Tibial nerve (tissue), 4 donors: ENCODE data around the gene REXO1. TPM values are rescaled to one million over a fixed set of nuclear protein-coding genes. Genes with fewer than 3 reads are reported as not detected.

Experiments
- DNase-seq, 2 donors: peaks; one replicate each; pipeline ENCODE4 v3.0.0-alpha.2; 2019; ENCODE audit warnings: low spot score in 2 of 2
- H3K27ac ChIP-seq, 4 donors: fragments of 200-600 bp; sonication (generic) in 3 of 4; one replicate each; pipeline ENCODE4 v1.5.1; 2017 to 2019; ENCODE audit warnings: mild to moderate bottlenecking in 1 of 4
- H3K27me3 ChIP-seq, 2 donors: fragments of 200-600 bp; sonication (generic) in 1 of 2; one replicate each; pipeline versions ENCODE4 v1.5.1 to v1.6.0; 2017 to 2019
- H3K36me3 ChIP-seq, 3 donors: fragments of 200-600 bp; sonication (generic); one replicate each; pipeline ENCODE4 v1.5.1; 2018 to 2019
- H3K4me1 ChIP-seq, 4 donors: fragments of 200-600 bp; sonication (generic) in 3 of 4; one replicate each; pipeline ENCODE4 v1.5.1; 2017 to 2019
- H3K4me3 ChIP-seq, 4 donors: fragments of 200-600 bp; sonication (generic) in 3 of 4; one replicate each; pipeline ENCODE4 v1.5.1; 2017 to 2019; ENCODE audit warnings: mild to moderate bottlenecking in 1 of 4, moderate library complexity in 1 of 4
- H3K9me3 ChIP-seq, 4 donors: fragments of 200-600 bp; sonication (generic) in 3 of 4; one replicate each; pipeline ENCODE4 v1.5.1; 2017 to 2019
- CTCF ChIP-seq, 5 experiments: fragments of 200-600 bp in 3 of 5; fragments of 450-650 bp in 2 of 5; sonication (generic) in 3 of 5; IDR thresholded peaks; one replicate each; pipeline ENCODE4 v1.5.1; 2016 to 2019; ENCODE audit warnings: antibody characterized with exemption in 5 of 5, mild to moderate bottlenecking in 3 of 5, moderate library complexity in 2 of 5
- EP300 ChIP-seq, 2 donors: sonication (generic); formaldehyde crosslinking; IDR thresholded peaks; one replicate each; pipeline ENCODE4 v1.6.1; 2017; ENCODE audit warnings: antibody characterized with exemption in 2 of 2, mild to moderate bottlenecking in 1 of 2
- POLR2A ChIP-seq, 2 donors: fragments of 450-650 bp; IDR thresholded peaks; one replicate each; pipeline ENCODE4 v1.6.1; 2017; ENCODE audit warnings: antibody characterized with exemption in 2 of 2, mild to moderate bottlenecking in 2 of 2, moderate library complexity in 2 of 2
- WGBS, 2 donors: methylation state at CpG; one replicate each; pipeline ENCODE4 v1.1.5; 2018; 5-methylcytosine and 5-hydroxymethylcytosine counted together
- total RNA-seq, 4 donors: library from RNA; depleted of rRNA; stranded (reverse); fragments of >200 nt; gene quantifications; one replicate each; pipeline ENCODE4 v1.1.0, GENCODE V29; 2016

The REXO1 gene
- total RNA-seq, 4 donors from 2014 or later = 17.9 to 87.3 (median 31.1) TPM

- no peak overlapping the region for H3K4me3 ChIP-seq
- H3K27me3 ChIP-seq = no peaks in the 10 kb centered on the region
- no peaks in the 10 kb centered on the region for H3K9me3 ChIP-seq
- H3K36me3 ChIP-seq = peaks cover 0 to 58% (median 6%) of the 10 kb centered on the region in 3 donors
- TF ChIP-seq POLR2A (IDR thresholded peaks at IDR 0.05) (no peak), CTCF (IDR thresholded peaks at IDR 0.05) (no peak), EP300 (IDR thresholded peaks at IDR 0.05) (no peak)
- DNase-seq = no peak
- H3K4me1 ChIP-seq = peaks cover 0 to 54% (median 7%) of the 10 kb centered on the region in 4 donors
- 88 to 89% methylated on average over 11 of the region's 11 CpGs for WGBS, 2 donors
- H3K27ac ChIP-seq = no peak overlapping the region
Observed at GRCh38 chr19:1830978-1831377, 17.3 kb downstream of the REXO1 start.

GRCh38 chr19:1830568-1830967, 17.7 kb downstream of the REXO1 start:
- Histone ChIP-seq H3K4me1 (peaks cover 0 to 54% (median 9%) of the 10 kb centered on the region in 4 donors), H3K9me3 (no peaks in the 10 kb centered on the region), H3K4me3 (no peak overlapping the region), H3K36me3 (peaks cover 0 to 62% (median 6%) of the 10 kb centered on the region in 3 donors), H3K27me3 (no peaks in the 10 kb centered on the region), H3K27ac (no peak overlapping the region)
- 87 to 92% methylated on average over 15 of the region's 15 CpGs for WGBS, 2 donors
- TF ChIP-seq EP300 (IDR thresholded peaks at IDR 0.05) = no peak
- TF ChIP-seq CTCF (IDR thresholded peaks at IDR 0.05) = no peak
- TF ChIP-seq POLR2A (IDR thresholded peaks at IDR 0.05) = no peak
- no peak for DNase-seq

- 75 to 76% methylated on average over 11 of the region's 11 CpGs for WGBS, 2 donors
- no peaks in the 10 kb centered on the region for H3K27me3 ChIP-seq
Observed at GRCh38 chr19:1829958-1830357, 18.3 kb downstream of the REXO1 start.

DNA sequence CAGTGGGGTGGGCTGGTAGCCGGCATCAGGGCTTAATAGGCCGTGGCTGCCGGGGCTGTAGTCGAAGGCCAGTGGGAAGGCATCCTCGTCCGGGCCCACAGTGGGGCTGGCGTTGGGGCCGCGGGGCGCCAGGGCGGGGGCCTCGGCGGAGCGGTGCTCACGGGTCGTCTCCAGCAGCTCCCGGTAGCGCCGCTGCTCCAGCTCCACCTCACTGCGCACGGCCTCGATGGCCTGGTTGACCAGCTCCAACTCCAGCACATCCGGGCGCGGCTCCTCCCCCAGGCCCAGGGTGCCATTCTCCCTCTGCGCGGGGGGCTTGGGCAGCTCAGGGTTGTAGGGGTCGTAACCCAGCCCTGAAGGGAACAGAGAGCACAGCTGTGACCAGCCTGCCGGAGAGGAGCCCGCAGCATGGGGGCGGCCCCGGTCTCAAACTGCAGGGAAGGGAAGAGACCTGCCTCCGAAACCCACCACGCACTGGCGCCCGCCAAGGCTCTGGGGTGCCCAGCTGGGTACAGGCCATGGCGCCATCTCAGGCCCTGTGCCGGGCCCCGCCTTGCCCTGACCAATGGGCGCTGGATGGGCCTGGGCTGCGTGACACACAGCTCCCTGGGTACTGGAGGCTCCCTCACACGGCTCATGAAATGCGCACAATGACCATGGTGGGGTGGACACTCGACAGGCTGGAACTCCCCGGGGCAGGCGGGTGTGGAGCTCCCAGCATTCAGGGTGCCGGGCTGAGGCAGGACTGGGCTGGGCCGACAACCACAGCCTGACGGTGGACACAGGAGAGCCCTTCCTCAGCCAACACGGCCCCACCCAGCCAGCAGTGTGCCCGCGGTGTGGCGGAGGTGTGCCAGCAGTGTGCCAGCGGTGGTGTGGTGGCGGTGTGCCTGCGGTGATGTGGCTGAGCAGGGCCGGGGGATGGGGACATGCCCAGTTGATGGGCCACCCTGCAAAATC, 19.7 kb downstream of the REXO1 start:
- H3K36me3 ChIP-seq = peaks cover 0 to 81% (median 8%) of the 10 kb centered on the region in 3 donors
- H3K4me1 ChIP-seq = peaks cover 0 to 33% (median 6%) of the 10 kb centered on the region in 4 donors
- H3K27ac ChIP-seq = no peak overlapping the region
- no peak overlapping the region for H3K4me3 ChIP-seq
- TF ChIP-seq CTCF (IDR thresholded peaks at IDR 0.05) = no peak
- no peak for TF ChIP-seq POLR2A (IDR thresholded peaks at IDR 0.05)
- no peak for TF ChIP-seq EP300 (IDR thresholded peaks at IDR 0.05)
- no peaks in the 10 kb centered on the region for H3K9me3 ChIP-seq
- no peak for DNase-seq
- H3K27me3 ChIP-seq = no peaks in the 10 kb centered on the region
- WGBS, 2 donors = 86 to 91% methylated on average over 31 to 46 of the region's 57 CpGs

More at GRCh38 chr19:1829958-1830357, 18.3 kb downstream of the REXO1 start:
- peaks cover 0 to 67% (median 6%) of the 10 kb centered on the region in 3 donors for H3K36me3 ChIP-seq
- H3K4me3 ChIP-seq = no peak overlapping the region
- no peak for TF ChIP-seq POLR2A (IDR thresholded peaks at IDR 0.05)
- TF ChIP-seq CTCF (IDR thresholded peaks at IDR 0.05) = no peak
- no peak for TF ChIP-seq EP300 (IDR thresholded peaks at IDR 0.05)
- H3K9me3 ChIP-seq = no peaks in the 10 kb centered on the region
- H3K27ac ChIP-seq = no peak overlapping the region
- no peak for DNase-seq
- H3K4me1 ChIP-seq = peaks cover 0 to 47% (median 9%) of the 10 kb centered on the region in 4 donors
